Activated CD8-positive, alpha-beta memory T cell treated with anti-CD3 and anti-CD28 coated beads for 24 hours (primary cell): ENCODE measurements around the gene CCL2.
"Not testable (repeated sequence)": the region's sequence is repeated elsewhere in the genome, so short reads cannot be mapped to it uniquely, and the experiment has no call there.

ENCODE experiments used
- DNase-seq: peaks from one replicate; pipeline ENCODE4 v3.0.0-alpha.2; 2020

CCL2 gene

GRCh38 chr17:34254651-34255380 is at the start of gene CCL2:
CCL2 (plus strand) TSS chr17:34255285; CDS start chr17:34255350, 65 bp downstream.
- DNase-seq: no peak

- DNase-seq: no peak
Measured at GRCh38 chr17:34205401-34205800, 49.7 kb upstream of the CCL2 start.

- DNase-seq: no peak
Measured at GRCh38 chr17:34206569-34206968, 48.5 kb upstream of the CCL2 start.

- no peak for DNase-seq
Measured at GRCh38 chr17:34207572-34207971, 47.5 kb upstream of the CCL2 start.

GRCh38 chr17:34218748-34219147 is 36.3 kb upstream of the CCL2 start:
- DNase-seq: no peak

- DNase-seq: no peak
Measured at GRCh38 chr17:34219405-34219804, 35.7 kb upstream of the CCL2 start.

GRCh38 chr17:34220045-34220751 is 34.9 kb upstream of the CCL2 start:
- no peak for DNase-seq

- no peak for DNase-seq
Measured at GRCh38 chr17:34220752-34221395, 34.2 kb upstream of the CCL2 start.

GRCh38 chr17:34221411-34221810 is 33.7 kb upstream of the CCL2 start:
- no peak for DNase-seq

GRCh38 chr17:34222722-34223497 is 32.2 kb upstream of the CCL2 start:
- DNase-seq: no peak

- DNase-seq: no peak
Measured at GRCh38 chr17:34225046-34225445, 30.0 kb upstream of the CCL2 start.

- no peak for DNase-seq
Measured at GRCh38 chr17:34226011-34226743, 28.9 kb upstream of the CCL2 start.

GRCh38 chr17:34226744-34227034 is 28.4 kb upstream of the CCL2 start:
- DNase-seq: no peak

GRCh38 chr17:34227293-34227692 is 27.8 kb upstream of the CCL2 start:
- DNase-seq: not testable (repeated sequence)

- no peak for DNase-seq
Measured at GRCh38 chr17:34227707-34228106, 27.4 kb upstream of the CCL2 start.

GRCh38 chr17:34228781-34229180 is 26.3 kb upstream of the CCL2 start:
- no peak for DNase-seq

GRCh38 chr17:34230342-34230741 is 24.7 kb upstream of the CCL2 start:
- DNase-seq: no peak

- no peak for DNase-seq
Measured at GRCh38 chr17:34234616-34235015, 20.5 kb upstream of the CCL2 start.

GRCh38 chr17:34235389-34236028 is 19.6 kb upstream of the CCL2 start:
- DNase-seq: no peak

- no peak for DNase-seq
Measured at GRCh38 chr17:34236281-34236892, 18.7 kb upstream of the CCL2 start.

GRCh38 chr17:34237458-34237857 is 17.6 kb upstream of the CCL2 start:
- no peak for DNase-seq

- no peak for DNase-seq
Measured at GRCh38 chr17:34241062-34241461, 14.0 kb upstream of the CCL2 start.
